GM12878 (cell line): ENCODE data around the gene STK10. TPM values are rescaled to one million over a fixed set of nuclear protein-coding genes. Genes with fewer than 3 reads are reported as not detected.

Experiments
- ATAC-seq: fragments of 200-7000 bp; cut with Tn5 transposase; 3 replicates; pipeline ENCODE4 v1.9.1; 2020; ENCODE audit warnings: mild to moderate bottlenecking, moderate library complexity
- BruUV-seq: library from RNA; stranded (reverse); fragments of 400-500 nt; replicated peaks from 2 replicates; lab custom pipeline; 2021; lab: Mats Ljungman, UMichigan
- CTCF ChIA-PET: fragments of 300-600 bp; sonication (Branson Sonifier 250); formaldehyde crosslinking; extraction: SDS; loops from one replicate; lab custom pipeline; 2021; ENCODE audit warnings: inconsistent platforms; lab: Yijun Ruan, JAX
- POLR2A ChIA-PET: fragments of 350-600 bp; formaldehyde crosslinking; extraction: SDS; loops from one replicate; lab custom pipeline; 2021; ENCODE audit warnings: inconsistent platforms; lab: Charles Lee
- RAD21 ChIA-PET: fragments of 300-600 bp; sonication (Branson Sonifier 250); formaldehyde crosslinking; loops from one replicate; lab custom pipeline; 2023; ENCODE audit warnings: antibody characterized with exemption; ENCODE audit not compliant: unreplicated experiment; lab: Charles Lee
- SMC1A ChIA-PET: fragments of 300-600 bp; sonication (Branson Sonifier 250); formaldehyde crosslinking; loops from one replicate; lab custom pipeline; 2023; ENCODE audit not compliant: unreplicated experiment, uncharacterized antibody; lab: Charles Lee
- DNase-seq: peaks from one replicate; pipeline ENCODE4 v3.0.0-alpha.2; 2011; ENCODE audit warnings: low read depth, low spot score
- FAIRE-seq: peaks from 3 replicates; lab custom pipeline; 2011; peaks lifted over from hg19 to GRCh38; lab: Jason Lieb, UNC
- H2AFZ ChIP-seq: 2 replicates; pipeline ENCODE4 v1.6.0; 2011; ENCODE audit warnings: low read depth, low read length, control low read depth; ENCODE audit not compliant: control insufficient read depth
- H3K27ac ChIP-seq: 2 replicates; pipeline ENCODE4 v1.5.1; 2011; ENCODE audit warnings: control low read depth; ENCODE audit not compliant: control insufficient read depth, insufficient read depth
- H3K27me3 ChIP-seq, 2 experiments: replicated peaks in 1 of 2; 2 replicates each; pipeline versions ENCODE4 v1.6.0 to v1.6.1; 2011; ENCODE audit warnings: low read length in 1 of 2; ENCODE audit not compliant: control insufficient read depth in 2 of 2, insufficient read depth in 2 of 2
- H3K36me3 ChIP-seq, 2 experiments: 2 replicates each; pipeline ENCODE4 v1.5.1; 2011; ENCODE audit warnings: low read length in 1 of 2; ENCODE audit not compliant: control insufficient read depth in 2 of 2, insufficient read depth in 2 of 2
- H3K4me1 ChIP-seq: 2 replicates; pipeline ENCODE4 v1.6.1; 2011; ENCODE audit warnings: mild to moderate bottlenecking, low read length, moderate library complexity, mixed read lengths; ENCODE audit not compliant: control insufficient read depth, insufficient read depth
- H3K4me2 ChIP-seq: 2 replicates; pipeline ENCODE4 v1.6.0; 2011; ENCODE audit warnings: control low read depth; ENCODE audit not compliant: control insufficient read depth, insufficient read depth
- H3K4me3 ChIP-seq: fragments of 200-600 bp; sonication (generic); 2 replicates; pipeline ENCODE4 v1.5.1; 2016
- H3K79me2 ChIP-seq: 2 replicates; pipeline ENCODE4 v1.6.0; 2011; ENCODE audit warnings: low read length; ENCODE audit not compliant: control insufficient read depth, insufficient read depth
- H3K9ac ChIP-seq: 2 replicates; pipeline ENCODE4 v1.8.0; 2011; ENCODE audit warnings: low read length, control low read depth, mixed read lengths; ENCODE audit not compliant: control insufficient read depth, insufficient read depth
- H3K9me3 ChIP-seq: replicated peaks from 3 replicates; pipeline ENCODE4 v1.5.1; 2011; ENCODE audit warnings: mild to moderate bottlenecking, low read length; ENCODE audit not compliant: control insufficient read depth, insufficient read depth
- H4K20me1 ChIP-seq: 2 replicates; pipeline ENCODE4 v1.6.0; 2011; ENCODE audit not compliant: control insufficient read depth, insufficient read depth
- CHD4 ChIP-seq: fragments of 200-600 bp; sonication (generic); IDR thresholded peaks from 2 replicates; pipeline ENCODE4 v1.6.1; 2016; ENCODE audit warnings: mild to moderate bottlenecking
- GATAD2B ChIP-seq: fragments of 450-650 bp; conservative IDR thresholded peaks from 2 replicates; pipeline ENCODE4 v1.6.1; 2017; ENCODE audit warnings: low read depth, mild to moderate bottlenecking, moderate library complexity
- IRF3 ChIP-seq: fragments of 450-650 bp; IDR thresholded peaks from 2 replicates; pipeline ENCODE4 v1.6.1; 2014; ENCODE audit warnings: mild to moderate bottlenecking
- NFYA ChIP-seq: IDR thresholded peaks from 2 replicates; pipeline ENCODE4 v1.6.1; 2011; ENCODE audit warnings: low read depth, mild to moderate bottlenecking, low read length, improper control_type of control experiment, borderline replicate concordance
- SRF ChIP-seq, 2 experiments: IDR thresholded peaks; 2 replicates each; pipeline ENCODE4 v1.6.1; 2011; ENCODE audit warnings: low read depth in 2 of 2, low read length in 2 of 2, mild to moderate bottlenecking in 1 of 2, moderate library complexity in 1 of 2
- TAF1 ChIP-seq: IDR thresholded peaks from 2 replicates; pipeline ENCODE4 v1.6.1; 2011; ENCODE audit warnings: mild to moderate bottlenecking, low read depth, low read length, borderline replicate concordance
- ZNF592 ChIP-seq: fragments of 450-650 bp; IDR thresholded peaks from 2 replicates; pipeline ENCODE4 v1.6.1; 2017; ENCODE audit warnings: mild to moderate bottlenecking, moderate library complexity
- WGBS: methylation state at CpG from one replicate; pipeline ENCODE4 v1.1.6; 2016; ENCODE audit warnings: low lambda C conversion rate; ENCODE audit not compliant: insufficient replicate concordance, insufficient coverage; ENCODE audit errors: missing lambda C conversion rate; 5-methylcytosine and 5-hydroxymethylcytosine counted together
- in situ Hi-C: fragments of 300-500 bp; cut with MboI; formaldehyde crosslinking; loops from 9 replicates; pipeline ENCODE4 v1.14.3; 2018; ENCODE audit warnings: mixed read lengths
- intact Hi-C: fragments of 100-400 bp; cut with micrococcal nuclease; formaldehyde crosslinking; loops from one replicate; pipeline ENCODE4 v1.14.2; 2022; ENCODE audit not compliant: unreplicated experiment
- polyA plus RNA-seq, 11 experiments: library from polyadenylated mRNA; depleted of rRNA in 4 of 11; unstranded in 6 of 11; stranded (reverse) in 5 of 11; fragments of >200 nt; fragmentation: Nextera tagmentation in 4 of 11; fragmentation: Illumina TruSeq in 1 of 11; extraction: Ambion mirVana in 4 of 11; extraction: Trizol in 1 of 11; gene quantifications; 1 replicate in 1 of 11; 2 replicates in 10 of 11; pipeline versions ENCODE4 v1.2.1 to v1.2.3, GENCODE V29; 2011 to 2016; ENCODE audit warnings: inconsistent platforms in 2 of 11, missing spikeins in 2 of 11, low read depth in 1 of 11
- total RNA-seq, 4 experiments: library from RNA; depleted of rRNA in 3 of 4; stranded (reverse); fragments of >200 nt in 3 of 4; fragmentation: Illumina TruSeq in 1 of 4; extraction: Trizol in 1 of 4; gene quantifications; 2 replicates each; pipeline versions ENCODE4 v1.2.1 to v1.2.3, GENCODE V29; 2013 to 2021
- TF ChIP-seq, protein P1 (sequence below): fragments of 450-650 bp; conservative IDR thresholded peaks from 2 replicates; pipeline ENCODE4 v1.6.1; 2017; ENCODE audit warnings: mild to moderate bottlenecking, moderate library complexity

Gene STK10
- total and polyA plus RNA-seq, 10 of the 15 experiments (the other 5 are each of a cell fraction or from before 2014, with no cell fraction given): 14.2 to 96.4 (median 50.6) TPM

- Histone ChIP-seq H3K79me2 (no peaks in the 10 kb centered on the region), H3K4me2 (no peak overlapping the region), H4K20me1 (no peaks in the 10 kb centered on the region), H3K4me1 (no peaks in the 10 kb centered on the region), H2AFZ (no peak overlapping the region), H3K27me3 (no peaks in the 10 kb centered on the region), H3K4me3 (no peak overlapping the region), H3K9me3 (no peaks in the 10 kb centered on the region; the same call in 2 of the 3 replicates), H3K9ac (no peak overlapping the region), H3K27ac (no peak overlapping the region), H3K36me3 (peaks cover 6 to 31% of the 10 kb centered on the region in 2 experiments; a peak in 3 of 4 replicates)
- no peak for ATAC-seq
- ChIA-PET RAD21 (no interaction called here), CTCF (interaction anchor here (2.2 kb wide), 1 partner anchor 168 kb away, joined by 7 read pairs; no protein-coding TSS in a partner anchor), SMC1A (interaction anchor here (0.6 kb wide), 1 partner anchor 168 kb away, joined by 3 read pairs; no protein-coding TSS in a partner anchor), POLR2A (no interaction called here)
- TF ChIP-seq TAF1 (no peak), NFYA (no peak), IRF3 (no peak)
- DNase-seq: no peak
- in situ Hi-C loops: no loop called here
- no TSS peak for BruUV-seq
- FAIRE-seq: no peak
- WGBS: 73% methylated on average over 4 of the region's 4 CpGs
- intact Hi-C loops: no loop called here
Measured at GRCh38 chr5:172079876-172080275, 108.1 kb downstream of the STK10 start.

- Histone ChIP-seq H3K79me2 (no peaks in the 10 kb centered on the region), H3K27me3 (no peaks in the 10 kb centered on the region), H3K9ac (no peak overlapping the region), H4K20me1 (no peaks in the 10 kb centered on the region), H3K9me3 (no peaks in the 10 kb centered on the region; the same call in 2 of the 3 replicates), H3K27ac (no peak overlapping the region), H3K4me2 (no peak overlapping the region), H3K4me1 (no peaks in the 10 kb centered on the region), H3K4me3 (no peak overlapping the region), H3K36me3 (peaks cover 6 to 31% of the 10 kb centered on the region in 2 experiments; a peak in 3 of 4 replicates), H2AFZ (no peak overlapping the region)
- TF ChIP-seq ZNF592 (no peak), GATAD2B (no peak), SRF (IDR thresholded peaks at IDR 0.05; ENCODE audit: low read depth in 2 of 2, low read length in 2 of 2) (no peak), CHD4 (no peak)
- TF ChIP-seq, protein P1, sequence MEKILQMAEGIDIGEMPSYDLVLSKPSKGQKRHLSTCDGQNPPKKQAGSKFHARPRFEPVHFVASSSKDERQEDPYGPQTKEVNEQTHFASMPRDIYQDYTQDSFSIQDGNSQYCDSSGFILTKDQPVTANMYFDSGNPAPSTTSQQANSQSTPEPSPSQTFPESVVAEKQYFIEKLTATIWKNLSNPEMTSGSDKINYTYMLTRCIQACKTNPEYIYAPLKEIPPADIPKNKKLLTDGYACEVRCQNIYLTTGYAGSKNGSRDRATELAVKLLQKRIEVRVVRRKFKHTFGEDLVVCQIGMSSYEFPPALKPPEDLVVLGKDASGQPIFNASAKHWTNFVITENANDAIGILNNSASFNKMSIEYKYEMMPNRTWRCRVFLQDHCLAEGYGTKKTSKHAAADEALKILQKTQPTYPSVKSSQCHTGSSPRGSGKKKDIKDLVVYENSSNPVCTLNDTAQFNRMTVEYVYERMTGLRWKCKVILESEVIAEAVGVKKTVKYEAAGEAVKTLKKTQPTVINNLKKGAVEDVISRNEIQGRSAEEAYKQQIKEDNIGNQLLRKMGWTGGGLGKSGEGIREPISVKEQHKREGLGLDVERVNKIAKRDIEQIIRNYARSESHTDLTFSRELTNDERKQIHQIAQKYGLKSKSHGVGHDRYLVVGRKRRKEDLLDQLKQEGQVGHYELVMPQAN: no peak
- ATAC-seq (no peak; the same call in 2 of the 3 replicates), DNase-seq (no peak), FAIRE-seq (no peak)
- ChIA-PET SMC1A (interaction anchor here (1.0 kb wide), 1 partner anchor 29 kb away, joined by 3 read pairs; no protein-coding TSS in a partner anchor), RAD21 (no interaction called here), CTCF (interaction anchor here (0.6 to 1.6 kb wide), 3 partner anchors 8 to 22 kb away, joined by 3 to 4 read pairs (median 4); no protein-coding TSS in a partner anchor), POLR2A (interaction anchor here (0.6 to 0.7 kb wide), 2 partner anchors 67 to 198 kb away, joined by 4 read pairs; no protein-coding TSS in a partner anchor)
- intact Hi-C loops (no loop called here), in situ Hi-C loops (no loop called here)
- WGBS: 74% methylated on average over 8 of the region's 8 CpGs
- no TSS peak for BruUV-seq
Measured at GRCh38 chr5:172078726-172079345, 109.2 kb downstream of the STK10 start.
